ENCODE measurements around the gene ZNF766. TPM values are rescaled to one million over a fixed set of nuclear protein-coding genes. Genes with fewer than 3 reads are reported as not detected.
A peak's percentile ranks its signal among the peaks of the same experiment; 100 is the strongest.

Gene ZNF766
- total RNA-seq, result 3.5 and 7.6 TPM in 2 replicates

DNA sequence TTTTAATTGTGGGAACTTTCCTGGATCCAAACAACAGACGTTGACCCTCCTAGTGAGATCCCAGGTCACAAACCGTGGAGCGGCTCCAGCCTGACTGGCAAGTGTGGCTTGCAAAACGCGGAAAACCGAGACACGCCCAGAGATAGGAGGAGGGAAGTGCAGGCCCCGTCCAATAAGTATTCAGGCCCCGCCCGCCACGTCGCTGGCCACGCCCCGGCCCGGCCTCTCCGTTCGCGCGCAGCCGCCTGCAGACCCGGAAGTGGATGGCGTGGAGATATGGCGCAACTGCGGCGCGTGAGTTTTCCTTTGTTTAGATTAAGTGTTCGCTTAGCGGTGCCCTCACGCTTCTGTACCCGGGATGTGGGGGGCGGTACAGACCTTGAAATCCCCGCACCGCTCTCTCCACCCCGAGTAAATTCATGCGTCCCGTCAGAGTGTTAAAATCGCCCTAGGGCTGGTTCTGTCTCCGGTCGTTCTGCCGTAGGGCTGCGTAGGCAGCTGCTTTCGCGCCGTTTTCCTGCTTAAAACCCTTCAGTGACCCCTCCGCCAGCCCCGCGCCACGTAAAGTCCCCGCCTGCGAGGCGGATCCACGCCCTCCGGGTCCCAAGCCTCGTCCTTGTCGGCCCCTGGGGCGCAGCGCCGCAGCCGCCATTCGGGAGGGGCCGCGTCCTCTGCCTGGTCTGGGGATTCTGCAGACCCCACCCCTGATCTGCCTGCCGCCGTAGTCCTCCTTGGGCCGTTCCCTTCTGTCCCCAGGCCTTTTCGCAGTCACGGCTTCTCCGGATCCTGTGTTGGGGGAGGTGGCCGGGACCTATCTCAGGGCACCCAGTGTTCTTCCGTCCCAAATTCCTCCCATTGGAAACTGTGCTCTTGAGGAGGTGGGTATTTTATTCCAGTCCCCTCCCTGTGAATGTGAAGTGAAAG is at the start of gene ZNF766:
ZNF766 (plus strand) TSS at position 250 of the 924 bp plus-strand sequence; CDS start at position 277, 27 bp downstream.

DNA sequence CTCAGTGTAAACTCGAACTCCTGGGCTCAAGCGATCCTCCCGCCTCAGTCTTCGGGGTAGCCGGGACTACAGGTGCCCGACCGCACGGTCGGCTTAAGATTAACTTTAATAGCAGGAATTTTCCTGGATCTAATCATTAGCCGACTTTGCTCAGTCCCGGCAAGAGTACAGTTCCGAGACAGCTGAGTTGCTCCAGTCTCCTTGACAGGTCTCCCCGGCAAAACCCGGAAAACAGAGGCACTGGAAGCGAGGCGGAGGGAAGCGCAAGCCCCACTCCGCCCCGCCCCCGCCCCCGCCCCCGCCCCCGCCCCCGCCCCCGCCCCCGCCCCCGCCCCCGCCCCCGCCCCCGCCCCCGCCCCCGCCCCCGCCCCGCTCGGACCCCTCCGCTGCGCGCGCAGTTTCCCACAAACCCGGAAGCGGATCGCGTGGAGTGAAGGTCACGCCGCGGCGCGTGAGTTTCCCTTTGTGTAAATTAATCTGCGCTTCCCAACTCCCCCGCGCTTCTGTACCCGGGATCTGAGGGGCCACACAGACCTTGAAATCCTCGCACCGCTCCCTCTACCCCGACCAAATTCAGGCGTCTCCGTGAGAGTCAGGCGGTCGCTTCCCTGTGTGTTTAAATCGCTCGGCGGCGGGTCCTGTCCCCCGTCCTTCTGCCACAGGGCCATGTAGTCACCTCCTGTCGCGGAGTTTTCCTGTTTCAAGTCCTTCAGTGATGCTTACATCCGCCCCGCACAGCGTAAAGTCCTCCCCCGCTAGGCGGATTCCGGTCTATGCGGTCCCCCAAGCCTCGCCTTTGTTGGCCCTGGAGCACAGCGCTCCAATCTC is 27.6 kb downstream of the ZNF766 start, which contains the start of gene ZNF480:
ZNF480 (plus strand) TSS at position 397 of the 828 bp plus-strand sequence. CDS start 3,244 bp downstream, outside the sequence.

DNA sequence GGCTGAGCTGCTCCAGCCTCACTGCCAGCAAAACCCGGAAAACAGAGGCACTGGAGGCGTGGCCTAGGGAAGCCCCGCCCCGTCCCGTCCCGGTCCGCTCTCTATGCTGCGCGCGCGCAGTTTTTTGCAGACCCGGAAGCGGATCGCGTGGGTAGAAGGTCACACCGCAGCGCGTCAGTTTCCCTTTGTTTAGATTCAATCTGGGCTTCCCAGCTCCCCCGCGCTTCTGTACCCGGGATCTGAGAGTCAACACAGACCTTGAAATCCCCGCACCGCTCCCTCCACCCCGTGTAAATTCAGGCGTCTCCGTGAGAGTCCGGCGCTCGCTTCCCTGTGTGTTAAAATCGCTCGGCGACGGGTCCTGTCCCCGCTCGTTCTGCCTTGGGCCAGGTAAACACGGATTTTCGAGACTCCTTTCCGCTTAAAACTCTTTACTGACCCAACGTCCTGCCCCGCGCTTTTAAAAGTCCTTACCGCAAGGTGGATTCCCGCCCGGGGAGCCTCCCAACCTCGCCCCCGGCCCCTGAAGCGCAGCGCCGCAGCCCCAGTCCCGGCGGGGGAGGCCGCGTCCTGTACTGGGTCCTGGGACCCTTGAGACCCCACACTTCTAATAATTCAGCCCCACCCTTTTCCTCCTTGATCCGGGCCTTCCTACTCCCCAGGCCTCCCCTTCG is 66.9 kb downstream of the ZNF766 start, which contains the start of gene ZNF610:
ZNF610 (plus strand) TSS at position 127 of the 674 bp plus-strand sequence. CDS start 12,930 bp downstream, outside the sequence.

Small RNA genes lying within 50 kb of the gene (small RNA-seq; reads per million reads assigned to genes)
- gene MIR643 (ENCODE audit: low replicate concordance), result 2.6 reads per million, percentile 75 among the genes with 10 or more reads in this experiment
- 0.23 reads per million for gene MIR6801 (ENCODE audit: low replicate concordance)
- not detected for gene RF00019 (ENCODE audit: low replicate concordance)

Other genes starting within 250 kb of the ZNF766 start
- gene ZNF614, start 241.2 kb upstream of the ZNF766 start, total RNA-seq, result 10.9 and 12.0 TPM in 2 replicates
- gene ZNF432, start 220.7 kb upstream of the ZNF766 start, total RNA-seq, result 7.9 and 8.5 TPM in 2 replicates
- 25.2 and 39.6 TPM in 2 replicates for gene ZNF841, start 173.8 kb upstream of the ZNF766 start, total RNA-seq
- 7.3 and 8.5 TPM in 2 replicates for gene ZNF616, start 129.6 kb upstream of the ZNF766 start, total RNA-seq
- 3.3 and 4.7 TPM in 2 replicates for gene ZNF836, start 98.0 kb upstream of the ZNF766 start, total RNA-seq
- gene PPP2R1A, start 79.5 kb upstream of the ZNF766 start, total RNA-seq, result 148 and 271 TPM in 2 replicates
- gene ZNF480, start 27.6 kb downstream of the ZNF766 start, total RNA-seq, result 5.0 and 7.9 TPM in 2 replicates
- 1.1 and 2.0 TPM in 2 replicates for gene ZNF610, start 66.7 kb downstream of the ZNF766 start, total RNA-seq
- gene ZNF880, start 100.3 kb downstream of the ZNF766 start, total RNA-seq, result 18.2 and 24.6 TPM in 2 replicates
- 14.3 and 29.3 TPM in 2 replicates for gene ZNF528, start 128.3 kb downstream of the ZNF766 start, total RNA-seq
- 0.44 and 0.57 TPM in 2 replicates for gene ZNF534, start 159.6 kb downstream of the ZNF766 start, total RNA-seq
- 3.6 and 4.2 TPM in 2 replicates for gene ZNF578, start 184.0 kb downstream of the ZNF766 start, total RNA-seq

Data from placental pericyte (primary cell).